Measurements from ENCODE around the gene MSH5. TPM values are rescaled to one million over a fixed set of nuclear protein-coding genes. Genes with fewer than 3 reads are reported as not detected.
"Not testable (repeated sequence)": the region's sequence is repeated elsewhere in the genome, so short reads cannot be mapped to it uniquely, and the experiment has no call there.

Gene MSH5
- total and polyA plus RNA-seq, 3 experiments from 2014 or later: 2.0 to 39.8 (median 36.4) TPM

DNA sequence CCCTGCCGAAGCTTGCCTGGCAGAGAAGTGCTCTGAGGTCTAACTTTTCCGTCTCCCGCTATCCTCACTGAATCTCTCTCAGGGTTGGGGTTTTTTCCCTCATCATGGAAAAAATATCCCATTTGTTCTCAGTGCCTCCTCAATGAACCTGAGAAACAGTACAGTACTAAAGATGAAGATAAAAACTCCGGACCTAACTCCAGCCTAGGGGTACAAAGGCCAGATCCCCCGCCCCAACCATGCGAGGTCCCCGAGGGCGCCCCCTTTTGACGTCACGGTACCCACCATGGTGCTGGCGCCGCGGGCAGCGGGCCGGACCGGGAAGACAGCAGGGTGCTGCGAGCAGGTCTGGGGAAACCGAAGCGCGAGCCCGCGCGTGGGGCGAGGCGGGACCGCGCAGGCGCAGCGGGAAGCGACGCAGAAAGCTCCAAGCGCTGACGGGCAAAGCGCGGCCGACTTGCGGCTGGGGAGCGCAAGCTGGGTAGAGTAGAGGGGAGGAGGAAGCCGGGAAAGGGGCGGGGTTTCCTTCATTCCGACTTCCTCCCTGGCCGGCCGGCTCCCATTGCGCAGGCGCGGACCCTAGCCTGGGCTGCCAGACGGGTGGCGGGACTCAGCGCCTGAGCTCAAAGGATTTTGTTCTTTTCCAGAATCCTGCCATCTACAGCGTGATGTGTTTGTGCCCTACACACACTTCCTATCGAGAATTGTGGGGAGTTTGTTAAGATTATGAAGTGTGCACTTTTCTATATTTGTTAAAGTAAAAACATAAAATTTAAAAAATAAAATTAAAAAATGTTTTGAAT is 66.9 kb downstream of the MSH5 start, which contains the start of gene LSM2:
Gene LSM2, minus strand, starts transcription at position 497 of the 803 bp plus-strand sequence. Its CDS starts 209 bp downstream, at position 288.
- peak within 1 kb of the TSS; percentile 85 to 97 (median 94) for H3K27ac Mint-ChIP-seq
- no peaks in the 10 kb centered on the region for H3K9me3 ChIP-seq (ENCODE audit: low read length)

DNA sequence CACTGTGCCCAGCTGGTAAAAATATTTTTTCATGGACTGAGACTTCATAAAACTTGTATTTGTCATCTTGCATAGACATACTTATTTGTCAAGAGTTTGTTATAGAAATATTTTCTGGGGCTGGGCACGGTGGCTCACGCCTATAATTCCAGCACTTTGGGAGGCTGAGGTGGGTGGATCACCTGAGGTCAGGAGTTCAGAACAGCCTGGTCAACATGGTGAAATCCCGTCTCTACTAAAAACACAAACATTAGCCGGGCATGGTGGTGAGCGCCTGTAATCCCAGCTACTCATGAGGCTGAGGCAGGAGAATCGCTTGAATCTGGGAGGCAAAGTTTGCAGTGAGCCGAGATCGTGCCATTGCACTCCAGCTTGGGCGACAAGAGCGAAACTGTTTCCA is 68.8 kb downstream of the MSH5 start:
- CTCF ChIA-PET: interaction anchor here (1.3 to 3.1 kb wide), 2 partner anchors 21 to 79 kb away, joined by 4 to 15 read pairs; partner anchors contain the start of gene DDAH2

More for the DNA sequence above, 66.9 kb downstream of the MSH5 start, which contains the start of gene LSM2:
- Mint-ChIP-seq H3K9me3 (no peaks in the 10 kb centered on the region), H3K4me3 (peak within 1 kb of the TSS; percentile 83 to 94 (median 91)), H3K4me1 (peaks cover 17 to 45% (median 28%) of the 10 kb centered on the region in 3 donors), H3K36me3 (peaks cover 9 to 46% (median 11%) of the 10 kb centered on the region in 3 donors), H3K27me3 (no peaks in the 10 kb centered on the region)
- Histone ChIP-seq H3K4me1 (ENCODE audit: insufficient read depth, low read length) (peaks cover 12% of the 10 kb centered on the region), H3K27me3 (ENCODE audit: insufficient read depth, low read length, poor library complexity, severe bottlenecking) (no peaks in the 10 kb centered on the region), H3K4me3 (ENCODE audit: low read length) (peak within 1 kb of the TSS; percentile 95), H3K27ac (ENCODE audit: low read depth, low read length) (peak within 1 kb of the TSS; percentile 93), H3K36me3 (ENCODE audit: insufficient read depth, low read length) (peaks cover 12% of the 10 kb centered on the region)
- CTCF ChIA-PET: interaction anchor here (0.8 to 3.4 kb wide), 19 partner anchors 9 to 154 kb away, joined by 3 to 21 read pairs (median 5); partner anchors contain the start of genes BAG6, DDAH2, HSPA1A and HSPA1B
- POLR2A ChIA-PET: interaction anchor here (0.6 to 2.1 kb wide), 16 partner anchors 8 to 266 kb away, joined by 3 to 18 read pairs (median 4); partner anchors contain the start of genes DDAH2, GPANK1, HSPA1A and HSPA1B
- DNase-seq: peak; percentile 95 to 98 (median 97)

DNA sequence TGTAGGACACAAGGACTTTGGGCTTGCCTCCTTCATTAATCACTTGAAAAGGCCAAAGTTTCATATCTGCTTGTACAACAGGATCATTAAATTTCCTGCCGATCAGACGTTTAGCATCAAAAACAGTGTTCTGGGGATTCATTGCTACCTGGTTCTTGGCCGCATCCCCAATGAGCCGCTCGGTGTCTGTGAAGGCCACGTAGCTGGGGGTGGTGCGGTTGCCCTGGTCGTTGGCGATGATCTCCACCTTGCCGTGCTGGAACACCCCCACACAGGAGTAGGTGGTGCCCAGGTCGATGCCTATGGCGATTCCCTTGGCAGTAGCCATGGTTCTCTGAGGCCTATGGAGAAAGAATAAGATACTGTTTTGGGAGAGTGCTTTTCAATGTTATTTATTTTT is 71.8 kb downstream of the MSH5 start:
- Mint-ChIP-seq H3K27me3 (no peaks in the 10 kb centered on the region), H3K4me3 (peak overlapping the region in 4 of 7 donors; percentile 19 to 96 (median 62)), H3K4me1 (peaks cover 29 to 46% (median 44%) of the 10 kb centered on the region in 3 donors), H3K9me3 (no peaks in the 10 kb centered on the region), H3K27ac (peak overlapping the region in 5 of 8 donors; percentile 61 to 92 (median 72)), H3K36me3 (peaks cover 9 to 40% (median 11%) of the 10 kb centered on the region in 3 donors)
- Histone ChIP-seq H3K36me3 (ENCODE audit: insufficient read depth, low read length) (peaks cover 8% of the 10 kb centered on the region), H3K4me3 (ENCODE audit: low read length) (no peak overlapping the region), H3K27ac (ENCODE audit: low read depth, low read length) (no peak overlapping the region), H3K27me3 (ENCODE audit: insufficient read depth, low read length, poor library complexity, severe bottlenecking) (no peaks in the 10 kb centered on the region), H3K9me3 (ENCODE audit: low read length) (no peaks in the 10 kb centered on the region), H3K4me1 (ENCODE audit: insufficient read depth, low read length) (peaks cover 15% of the 10 kb centered on the region)
- no peak for DNase-seq
- ChIA-PET CTCF (interaction anchor here (0.6 to 3.2 kb wide), 2 partner anchors 16 to 213 kb away, joined by 3 to 13 read pairs; partner anchors contain the start of gene VARS1), POLR2A (no interaction called here)

More for the DNA sequence above, 68.8 kb downstream of the MSH5 start:
- H3K9me3 ChIP-seq (ENCODE audit: low read length); H3K27ac ChIP-seq (ENCODE audit: low read depth, low read length); H3K4me3 Mint-ChIP-seq; H3K27me3 Mint-ChIP-seq; H3K27me3 ChIP-seq (ENCODE audit: insufficient read depth, low read length, poor library complexity, severe bottlenecking); H3K36me3 ChIP-seq (ENCODE audit: insufficient read depth, low read length); H3K9me3 Mint-ChIP-seq; DNase-seq; H3K4me3 ChIP-seq (ENCODE audit: low read length): not testable (repeated sequence)
- peaks cover 31 to 56% (median 41%) of the 10 kb centered on the region in 3 donors for H3K4me1 Mint-ChIP-seq
- peaks cover 22% of the 10 kb centered on the region for H3K4me1 ChIP-seq (ENCODE audit: insufficient read depth, low read length)
- H3K27ac Mint-ChIP-seq: peak overlapping the region in 4 of 8 donors; percentile 27 to 52 (median 31)
- POLR2A ChIA-PET: interaction anchor here (0.8 to 1.3 kb wide), 2 partner anchors 19 to 78 kb away, joined by 3 to 5 read pairs; partner anchors contain the start of gene HSPA1B
- H3K36me3 Mint-ChIP-seq: peaks cover 9 to 38% (median 11%) of the 10 kb centered on the region in 3 donors

Other genes starting within 250 kb of the MSH5 start
Only the 30 nearest of the 43 such genes appear.
- 100 to 1,000 TPM; 196 to 206 TPM for gene LTB, start 157.6 kb upstream of the MSH5 start, total RNA-seq
- 1,182 TPM for gene LTB, start 157.6 kb upstream of the MSH5 start, polyA plus RNA-seq
- 10 to 100 TPM; 22.0 to 22.4 TPM for gene LST1, start 153.7 kb upstream of the MSH5 start, total RNA-seq
- gene LST1, start 153.7 kb upstream of the MSH5 start, polyA plus RNA-seq: 49.6 TPM
- gene NCR3, start 147.0 kb upstream of the MSH5 start, total RNA-seq: 10 to 100 TPM; 22.4 to 26.3 TPM
- gene NCR3, start 147.0 kb upstream of the MSH5 start, polyA plus RNA-seq: 328 TPM
- gene AIF1, start 124.8 kb upstream of the MSH5 start, total RNA-seq: 10 to 100 TPM; 35.6 TPM
- gene AIF1, start 124.8 kb upstream of the MSH5 start, polyA plus RNA-seq: 33.2 TPM
- gene PRRC2A, start 119.3 kb upstream of the MSH5 start, total RNA-seq: 100 to 1,000 TPM; 251 to 263 TPM
- gene PRRC2A, start 119.3 kb upstream of the MSH5 start, polyA plus RNA-seq: 9.3 TPM
- 100 to 1,000 TPM; 258 to 261 TPM for gene BAG6, start 87.3 kb upstream of the MSH5 start, total RNA-seq
- 23.1 TPM for gene BAG6, start 87.3 kb upstream of the MSH5 start, polyA plus RNA-seq
- 1 to 10 TPM; 2.4 to 3.3 TPM for gene APOM, start 84.1 kb upstream of the MSH5 start, total RNA-seq
- 4.3 TPM for gene APOM, start 84.1 kb upstream of the MSH5 start, polyA plus RNA-seq
- gene C6orf47, start 79.2 kb upstream of the MSH5 start, total RNA-seq: 10 to 100 TPM; 19.5 to 20.0 TPM
- 37.0 TPM for gene C6orf47, start 79.2 kb upstream of the MSH5 start, polyA plus RNA-seq
- 10 to 100 TPM; 46.2 to 46.4 TPM for gene GPANK1, start 75.0 kb upstream of the MSH5 start, total RNA-seq
- gene GPANK1, start 75.0 kb upstream of the MSH5 start, polyA plus RNA-seq: 19.6 TPM
- gene CSNK2B, start 73.9 kb upstream of the MSH5 start, total RNA-seq: 100 to 1,000 TPM; 323 to 334 TPM
- gene CSNK2B, start 73.9 kb upstream of the MSH5 start, polyA plus RNA-seq: 265 TPM
- 10 to 100 TPM; 19.1 to 21.2 TPM for gene LY6G5B, start 70.0 kb upstream of the MSH5 start, total RNA-seq
- 0.64 TPM for gene LY6G5B, start 70.0 kb upstream of the MSH5 start, polyA plus RNA-seq
- 1 to 10 TPM; 3.5 to 4.5 TPM for gene LY6G5C, start 58.9 kb upstream of the MSH5 start, total RNA-seq
- 10.3 TPM for gene LY6G5C, start 58.9 kb upstream of the MSH5 start, polyA plus RNA-seq
- gene ABHD16A, start 36.7 kb upstream of the MSH5 start, total RNA-seq: 10 to 100 TPM; 37.0 to 41.0 TPM
- gene ABHD16A, start 36.7 kb upstream of the MSH5 start, polyA plus RNA-seq: 45.5 TPM
- gene LY6G6F, start 33.1 kb upstream of the MSH5 start, total RNA-seq: not detected
- gene LY6G6F, start 33.1 kb upstream of the MSH5 start, polyA plus RNA-seq: not detected
- gene LY6G6D, start 24.7 kb upstream of the MSH5 start, total RNA-seq: not detected
- not detected for gene LY6G6D, start 24.7 kb upstream of the MSH5 start, polyA plus RNA-seq
- not detected for gene LY6G6C, start 18.3 kb upstream of the MSH5 start, total RNA-seq
- gene LY6G6C, start 18.3 kb upstream of the MSH5 start, polyA plus RNA-seq: not detected
- gene MPIG6B, start 16.6 kb upstream of the MSH5 start, total RNA-seq: not detected
- 0.08 TPM for gene MPIG6B, start 16.6 kb upstream of the MSH5 start, polyA plus RNA-seq
- gene DDAH2, start 10.7 kb upstream of the MSH5 start, total RNA-seq: 1 to 10 TPM; 4.1 to 4.9 TPM
- 26.3 TPM for gene DDAH2, start 10.7 kb upstream of the MSH5 start, polyA plus RNA-seq
- gene CLIC1, start 3.5 kb upstream of the MSH5 start, total RNA-seq: 100 to 1,000 TPM; 377 TPM
- gene CLIC1, start 3.5 kb upstream of the MSH5 start, polyA plus RNA-seq: 657 TPM
- gene SAPCD1, start 22.7 kb downstream of the MSH5 start, total RNA-seq: 1 to 10 TPM; 6.1 to 7.0 TPM
- gene SAPCD1, start 22.7 kb downstream of the MSH5 start, polyA plus RNA-seq: not detected
- gene VWA7, start 37.3 kb downstream of the MSH5 start, total RNA-seq: 1 to 10 TPM; 1.4 to 1.7 TPM
- gene VWA7, start 37.3 kb downstream of the MSH5 start, polyA plus RNA-seq: 2.5 TPM
- gene VARS1, start 55.7 kb downstream of the MSH5 start, total RNA-seq: 100 to 1,000 TPM; 179 to 180 TPM
- gene VARS1, start 55.7 kb downstream of the MSH5 start, polyA plus RNA-seq: 47.5 TPM
- gene LSM2, start 67.0 kb downstream of the MSH5 start, total RNA-seq: 100 to 1,000 TPM; 160 to 172 TPM
- gene LSM2, start 67.0 kb downstream of the MSH5 start, polyA plus RNA-seq: 80.8 TPM
- 1 to 10 TPM; 3.5 to 3.8 TPM for gene HSPA1L, start 75.3 kb downstream of the MSH5 start, total RNA-seq
- 3.0 TPM for gene HSPA1L, start 75.3 kb downstream of the MSH5 start, polyA plus RNA-seq
- 10 to 100 TPM; 64.8 to 70.1 TPM for gene HSPA1A, start 75.5 kb downstream of the MSH5 start, total RNA-seq
- gene HSPA1A, start 75.5 kb downstream of the MSH5 start, polyA plus RNA-seq: 34.1 TPM
- gene HSPA1B, start 87.7 kb downstream of the MSH5 start, total RNA-seq: 10 to 100 TPM; 80.9 to 81.4 TPM
- 5.0 TPM for gene HSPA1B, start 87.7 kb downstream of the MSH5 start, polyA plus RNA-seq
- 10 to 100 TPM; 19.0 to 19.4 TPM for gene NEU1, start 122.8 kb downstream of the MSH5 start, total RNA-seq
- gene NEU1, start 122.8 kb downstream of the MSH5 start, polyA plus RNA-seq: 25.0 TPM
- gene SLC44A4, start 139.0 kb downstream of the MSH5 start, total RNA-seq: not detected
- gene SLC44A4, start 139.0 kb downstream of the MSH5 start, polyA plus RNA-seq: not detected
- gene EHMT2, start 157.7 kb downstream of the MSH5 start, total RNA-seq: 10 to 100 TPM; 71.6 to 72.4 TPM
- gene EHMT2, start 157.7 kb downstream of the MSH5 start, polyA plus RNA-seq: 51.6 TPM
- 1 to 10 TPM; 3.5 to 4.3 TPM for gene ZBTB12, start 162.1 kb downstream of the MSH5 start, total RNA-seq
- not detected for gene ZBTB12, start 162.1 kb downstream of the MSH5 start, polyA plus RNA-seq